H1 (cell line): ENCODE data around the gene IL10RA. TPM values are rescaled to one million over a fixed set of nuclear protein-coding genes. Genes with fewer than 3 reads are reported as not detected.

ENCODE experiments used
- BRCA1 ChIP-seq: IDR thresholded peaks from 2 replicates; pipeline ENCODE4 v1.6.1; 2012; ENCODE audit warnings: low read depth, low read length, improper control_type of control experiment
- CHD2 ChIP-seq: IDR thresholded peaks from 2 replicates; pipeline ENCODE4 v1.6.1; 2012; ENCODE audit warnings: low read length, improper control_type of control experiment
- CHD7 ChIP-seq: fragments of 300-600 bp; sonication (generic); IDR thresholded peaks from 2 replicates; pipeline ENCODE4 v1.7.1; 2012; ENCODE audit warnings: low read length, moderate library complexity, mild to moderate bottlenecking, inconsistent platforms; ENCODE audit not compliant: insufficient replicate concordance
- EGR1 ChIP-seq: IDR thresholded peaks from 2 replicates; pipeline ENCODE4 v1.6.1; 2011; ENCODE audit warnings: low read depth, low read length, borderline replicate concordance
- HDAC6 ChIP-seq: IDR thresholded peaks from one replicate; pipeline ENCODE4 v1.7.1; 2012; ENCODE audit warnings: low read depth, mild to moderate bottlenecking, inconsistent platforms, low read length, moderate library complexity
- JUND ChIP-seq: IDR thresholded peaks from 2 replicates; pipeline ENCODE4 v1.6.1; 2011; ENCODE audit warnings: mild to moderate bottlenecking, improper control_type of control experiment, low read length
- PHF8 ChIP-seq: fragments of 200-600 bp; sonication (generic); conservative IDR thresholded peaks from 2 replicates; pipeline ENCODE4 v1.7.1; 2012; ENCODE audit warnings: low read depth, mild to moderate bottlenecking, inconsistent platforms, low read length, moderate library complexity
- POU5F1 ChIP-seq: IDR thresholded peaks from 2 replicates; pipeline ENCODE4 v1.6.1; 2011; ENCODE audit warnings: low read depth, mild to moderate bottlenecking, low read length, moderate library complexity
- RBBP5 ChIP-seq: IDR thresholded peaks from 2 replicates; pipeline ENCODE4 v1.7.1; 2012; ENCODE audit warnings: low read depth, mild to moderate bottlenecking, inconsistent platforms, low read length, moderate library complexity, borderline replicate concordance
- SIX5 ChIP-seq: IDR thresholded peaks from 2 replicates; pipeline ENCODE4 v1.6.1; 2011; ENCODE audit warnings: mild to moderate bottlenecking, low read depth, low read length
- TAF1 ChIP-seq: IDR thresholded peaks from 2 replicates; pipeline ENCODE4 v1.6.1; 2011; ENCODE audit warnings: mild to moderate bottlenecking, low read depth, low read length
- polyA plus RNA-seq, 7 experiments: library from polyadenylated mRNA; depleted of rRNA in 3 of 7; stranded (reverse) in 5 of 7; unstranded in 2 of 7; fragments of >200 nt in 5 of 7; fragments of 200-250 nt in 2 of 7; gene quantifications; 1 replicate in 5 of 7; 2 replicates in 1 of 7; 4 replicates in 1 of 7; pipeline versions ENCODE4 v1.2.1 to v1.2.3, GENCODE V29; 2011 to 2013; ENCODE audit warnings: missing spikeins in 2 of 7, mixed read lengths in 2 of 7
- total RNA-seq: library from RNA; stranded (reverse); fragmentation: NEBNext Ultra II Directional; extraction: Animal tissue kit (Norgen Biotek cat#: 25700); gene quantifications from 2 replicates; pipeline ENCODE4 v1.2.1, GENCODE V29; 2021

The IL10RA gene
- total and polyA plus RNA-seq, 2 of the 8 experiments (the other 6 are each of a cell fraction or from before 2014, with no cell fraction given) = 0.05 to 0.11 TPM

GRCh38 chr11:117972629-117973502 is 13.3 kb upstream of the IL10RA start (continued):
- no peak for TF ChIP-seq CHD7
- TF ChIP-seq HDAC6 = no peak
- TF ChIP-seq PHF8 = no peak
- TF ChIP-seq JUND = no peak
- TF ChIP-seq EGR1 = no peak
- no peak for TF ChIP-seq POU5F1
- no peak for TF ChIP-seq RBBP5
- TF ChIP-seq TAF1 = no peak
- TF ChIP-seq BRCA1 = no peak
- TF ChIP-seq CHD2 = no peak
- no peak for TF ChIP-seq SIX5
